ENCODE results near the gene NAA60. TPM values are rescaled to one million over a fixed set of nuclear protein-coding genes. Genes with fewer than 3 reads are reported as not detected.
"Not testable (repeated sequence)": the region's sequence is repeated elsewhere in the genome, so short reads cannot be mapped to it uniquely, and the experiment has no call there.

The NAA60 gene
- polyA plus RNA-seq, 4 donors, result 51.2 to 102 (median 70.4) TPM

- peak; percentile 21 to 24 for DNase-seq
- WGBS, 3 donors, result 30 to 52% (median 36%) methylated on average over 17 of the region's 17 CpGs
Observed at GRCh38 chr16:3490911-3491629, 47.6 kb downstream of the NAA60 start.

DNA sequence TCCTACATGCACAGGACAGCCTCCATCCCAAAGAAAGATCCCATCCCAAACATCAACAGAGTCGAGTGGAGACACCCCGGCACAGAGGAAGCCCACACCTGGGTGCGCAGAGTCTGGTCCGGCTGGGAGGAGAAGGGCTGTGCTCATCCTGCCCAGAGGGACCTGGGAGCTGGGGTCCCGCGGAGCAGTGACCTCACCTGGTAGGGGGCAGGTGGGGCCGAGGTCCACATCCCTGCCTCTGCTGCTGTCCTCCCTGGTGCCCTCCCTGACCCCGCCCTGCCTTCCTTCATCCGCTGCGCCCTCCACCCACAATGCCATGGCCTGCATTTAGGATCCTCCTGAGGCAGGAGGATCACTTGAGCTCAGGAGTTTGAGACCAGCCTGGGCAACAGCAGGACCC is 48.9 kb downstream of the NAA60 start:
- Histone ChIP-seq H3K27me3 (ENCODE audit: control insufficient read depth in 3 of 3, insufficient read depth in 3 of 3, low read length in 3 of 3) (no peaks in the 10 kb centered on the region), H3K4me1 (ENCODE audit: control insufficient read depth in 3 of 3, insufficient read depth in 2 of 3, low read depth in 1 of 3, low read length in 2 of 3) (no peaks in the 10 kb centered on the region), H3K9me3 (ENCODE audit: control insufficient read depth in 2 of 2, insufficient read depth in 1 of 2, low read depth in 1 of 2, low read length in 1 of 2) (no peaks in the 10 kb centered on the region), H3K27ac (ENCODE audit: low read depth in 1 of 3, low read length in 2 of 3) (no peak overlapping the region), H3K36me3 (ENCODE audit: control insufficient read depth in 3 of 3, insufficient read depth in 2 of 3, low read depth in 1 of 3, low read length in 3 of 3) (peaks cover 0 to 10% (median 1%) of the 10 kb centered on the region in 3 donors), H3K4me3 (ENCODE audit: low read depth in 1 of 3, low read length in 3 of 3) (no peak overlapping the region)
- 76 to 87% (median 80%) methylated on average over 10 of the region's 10 CpGs for WGBS, 3 donors
- DNase-seq (no peak), FAIRE-seq (no peak)

More at GRCh38 chr16:3490911-3491629, 47.6 kb downstream of the NAA60 start:
- Histone ChIP-seq H3K4me3 (ENCODE audit: low read depth in 1 of 3, low read length in 3 of 3) (no peak overlapping the region), H3K27me3 (ENCODE audit: control insufficient read depth in 3 of 3, insufficient read depth in 3 of 3, low read length in 3 of 3) (no peaks in the 10 kb centered on the region), H3K4me1 (ENCODE audit: control insufficient read depth in 3 of 3, insufficient read depth in 2 of 3, low read depth in 1 of 3, low read length in 2 of 3) (no peaks in the 10 kb centered on the region), H3K27ac (ENCODE audit: low read depth in 1 of 3, low read length in 2 of 3) (no peak overlapping the region), H3K9me3 (ENCODE audit: control insufficient read depth in 2 of 2, insufficient read depth in 1 of 2, low read depth in 1 of 2, low read length in 1 of 2) (no peaks in the 10 kb centered on the region), H3K36me3 (ENCODE audit: control insufficient read depth in 3 of 3, insufficient read depth in 2 of 3, low read depth in 1 of 3, low read length in 3 of 3) (peaks cover 0 to 23% (median 6%) of the 10 kb centered on the region in 3 donors)
- no peak for FAIRE-seq

GRCh38 chr16:3494386-3494973 is 51.0 kb downstream of the NAA60 start:
- H3K27me3 ChIP-seq (ENCODE audit: control insufficient read depth in 3 of 3, insufficient read depth in 3 of 3, low read length in 3 of 3), result no peaks in the 10 kb centered on the region
- no peak for DNase-seq
- no peak for FAIRE-seq

DNA sequence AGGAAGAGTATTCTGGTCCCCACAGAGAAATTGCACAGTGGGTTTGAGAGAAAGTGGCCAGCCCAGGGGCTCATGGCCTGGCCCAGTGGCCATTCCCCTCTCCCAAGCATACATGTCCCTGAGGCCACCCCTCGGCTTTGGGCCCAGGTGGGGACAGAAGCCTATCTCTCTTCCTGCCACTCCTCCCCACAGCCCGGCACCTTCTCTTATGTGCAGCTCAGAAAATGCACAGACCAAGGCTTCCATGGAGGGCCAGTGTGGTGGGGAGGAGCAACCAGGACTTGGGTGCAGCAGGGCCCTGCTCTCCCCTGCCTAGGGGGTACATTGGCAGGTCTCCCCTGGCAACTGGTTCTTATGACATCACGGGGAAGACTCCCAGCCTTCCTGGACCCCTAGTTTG is 51.7 kb downstream of the NAA60 start, which contains the start of gene C16orf90:
Gene C16orf90 (minus strand): TSS at position 314 of the 400 bp plus-strand sequence. CDS start 68 bp downstream, at position 246.
- FAIRE-seq (no peak), DNase-seq (no peak)
- H3K27ac ChIP-seq (ENCODE audit: low read depth in 1 of 3, low read length in 2 of 3), result no peak within 1 kb of the TSS
- no peaks in the 10 kb centered on the region for H3K9me3 ChIP-seq (ENCODE audit: control insufficient read depth in 2 of 2, insufficient read depth in 1 of 2, low read depth in 1 of 2, low read length in 1 of 2)
- no peaks in the 10 kb centered on the region for H3K36me3 ChIP-seq (ENCODE audit: control insufficient read depth in 3 of 3, insufficient read depth in 2 of 3, low read depth in 1 of 3, low read length in 3 of 3)
- no peaks in the 10 kb centered on the region for H3K4me1 ChIP-seq (ENCODE audit: control insufficient read depth in 3 of 3, insufficient read depth in 2 of 3, low read depth in 1 of 3, low read length in 2 of 3)
- H3K4me3 ChIP-seq (ENCODE audit: low read depth in 1 of 3, low read length in 3 of 3), result no peak within 1 kb of the TSS
- 87 to 92% (median 88%) methylated on average over 3 of the region's 3 CpGs for WGBS, 3 donors
- H3K27me3 ChIP-seq (ENCODE audit: control insufficient read depth in 3 of 3, insufficient read depth in 3 of 3, low read length in 3 of 3), result no peaks in the 10 kb centered on the region

More at GRCh38 chr16:3494386-3494973, 51.0 kb downstream of the NAA60 start:
- H3K27ac ChIP-seq (ENCODE audit: low read depth in 1 of 3, low read length in 2 of 3), result no peak overlapping the region
- H3K4me1 ChIP-seq (ENCODE audit: control insufficient read depth in 3 of 3, insufficient read depth in 2 of 3, low read depth in 1 of 3, low read length in 2 of 3), result no peaks in the 10 kb centered on the region
- H3K36me3 ChIP-seq (ENCODE audit: control insufficient read depth in 3 of 3, insufficient read depth in 2 of 3, low read depth in 1 of 3, low read length in 3 of 3), result no peaks in the 10 kb centered on the region
- WGBS, 3 donors, result 94 to 96% (median 94%) methylated on average over 14 to 16 of the region's 16 CpGs
- no peaks in the 10 kb centered on the region for H3K9me3 ChIP-seq (ENCODE audit: control insufficient read depth in 2 of 2, insufficient read depth in 1 of 2, low read depth in 1 of 2, low read length in 1 of 2)
- H3K4me3 ChIP-seq (ENCODE audit: low read depth in 1 of 3, low read length in 3 of 3), result no peak overlapping the region

- no peaks in the 10 kb centered on the region for H3K9me3 ChIP-seq (ENCODE audit: control insufficient read depth in 2 of 2, insufficient read depth in 1 of 2, low read depth in 1 of 2, low read length in 1 of 2)
- no peak for DNase-seq
- no peak overlapping the region for H3K27ac ChIP-seq (ENCODE audit: low read depth in 1 of 3, low read length in 2 of 3)
- 94 to 96% (median 96%) methylated on average over 30 of the region's 30 CpGs for whole genome bisulfite sequencing, 3 donors
- no peaks in the 10 kb centered on the region for H3K4me1 ChIP-seq (ENCODE audit: control insufficient read depth in 3 of 3, insufficient read depth in 2 of 3, low read depth in 1 of 3, low read length in 2 of 3)
- no peaks in the 10 kb centered on the region for H3K27me3 ChIP-seq (ENCODE audit: control insufficient read depth in 3 of 3, insufficient read depth in 3 of 3, low read length in 3 of 3)
- H3K36me3 ChIP-seq (ENCODE audit: control insufficient read depth in 3 of 3, insufficient read depth in 2 of 3, low read depth in 1 of 3, low read length in 3 of 3), result no peaks in the 10 kb centered on the region
- H3K4me3 ChIP-seq (ENCODE audit: low read depth in 1 of 3, low read length in 3 of 3), result no peak overlapping the region
- no peak for FAIRE-seq
Observed at GRCh38 chr16:3496386-3496785, 52.9 kb downstream of the NAA60 start.

- Histone ChIP-seq H3K4me3 (ENCODE audit: low read depth in 1 of 3, low read length in 3 of 3) (no peak overlapping the region), H3K9me3 (ENCODE audit: control insufficient read depth in 2 of 2, insufficient read depth in 1 of 2, low read depth in 1 of 2, low read length in 1 of 2) (no peaks in the 10 kb centered on the region), H3K27ac (ENCODE audit: low read depth in 1 of 3, low read length in 2 of 3) (no peak overlapping the region), H3K4me1 (ENCODE audit: control insufficient read depth in 3 of 3, insufficient read depth in 2 of 3, low read depth in 1 of 3, low read length in 2 of 3) (peaks cover 0 to 2% (median 2%) of the 10 kb centered on the region in 3 donors), H3K36me3 (ENCODE audit: control insufficient read depth in 3 of 3, insufficient read depth in 2 of 3, low read depth in 1 of 3, low read length in 3 of 3) (no peaks in the 10 kb centered on the region), H3K27me3 (ENCODE audit: control insufficient read depth in 3 of 3, insufficient read depth in 3 of 3, low read length in 3 of 3) (no peaks in the 10 kb centered on the region)
- DNase-seq (no peak), FAIRE-seq (no peak)
- 95 to 97% (median 95%) methylated on average over 4 of the region's 4 CpGs for WGBS, 3 donors
Observed at GRCh38 chr16:3497771-3498170, 54.3 kb downstream of the NAA60 start.

DNA sequence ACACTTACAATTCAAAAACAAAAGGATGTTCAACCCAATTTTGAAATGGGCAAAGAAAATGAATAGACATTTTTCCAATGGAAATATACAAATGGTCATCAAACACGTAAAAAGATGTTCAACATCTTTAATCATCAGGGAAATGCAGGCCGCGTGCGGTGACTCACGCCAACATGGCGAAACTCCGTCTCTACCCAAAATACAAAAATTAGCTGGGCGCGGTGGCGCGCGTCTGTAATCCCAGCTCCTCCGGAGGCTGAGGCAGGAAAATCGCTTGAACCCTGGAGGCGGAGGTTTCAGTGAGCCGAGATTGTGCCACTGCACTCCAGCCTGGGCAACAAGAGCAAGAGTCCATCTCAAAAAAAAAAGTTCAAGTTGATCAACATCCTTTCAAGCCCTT is 55.5 kb downstream of the NAA60 start:
- no peak for DNase-seq

GRCh38 chr16:3501412-3501761 is 57.9 kb downstream of the NAA60 start:
- H3K9me3 ChIP-seq (ENCODE audit: control insufficient read depth in 2 of 2, insufficient read depth in 1 of 2, low read depth in 1 of 2, low read length in 1 of 2); FAIRE-seq; H3K4me1 ChIP-seq (ENCODE audit: control insufficient read depth in 3 of 3, insufficient read depth in 2 of 3, low read depth in 1 of 3, low read length in 2 of 3); DNase-seq; H3K27me3 ChIP-seq (ENCODE audit: control insufficient read depth in 3 of 3, insufficient read depth in 3 of 3, low read length in 3 of 3): not testable (repeated sequence)
- peaks cover 0 to 15% (median 2%) of the 10 kb centered on the region in 3 donors for H3K36me3 ChIP-seq (ENCODE audit: control insufficient read depth in 3 of 3, insufficient read depth in 2 of 3, low read depth in 1 of 3, low read length in 3 of 3)
- peak overlapping the region; percentile 60 to 81 (median 62) for H3K4me3 ChIP-seq (ENCODE audit: low read depth in 1 of 3, low read length in 3 of 3)
- H3K27ac ChIP-seq (ENCODE audit: low read depth in 1 of 3, low read length in 2 of 3), result peak overlapping the region in 1 of 3 donors; percentile 74
- WGBS, 3 donors, result 12 to 20% (median 15%) methylated on average over 24 of the region's 24 CpGs

More for the DNA sequence above, 55.5 kb downstream of the NAA60 start:
- H3K36me3 ChIP-seq (ENCODE audit: control insufficient read depth in 3 of 3, insufficient read depth in 2 of 3, low read depth in 1 of 3, low read length in 3 of 3), result no peaks in the 10 kb centered on the region
- H3K4me3 ChIP-seq (ENCODE audit: low read depth in 1 of 3, low read length in 3 of 3), result no peak overlapping the region
- H3K9me3 ChIP-seq (ENCODE audit: control insufficient read depth in 2 of 2, insufficient read depth in 1 of 2, low read depth in 1 of 2, low read length in 1 of 2), result no peaks in the 10 kb centered on the region
- H3K4me1 ChIP-seq (ENCODE audit: control insufficient read depth in 3 of 3, insufficient read depth in 2 of 3, low read depth in 1 of 3, low read length in 2 of 3), result peaks cover 0 to 2% (median 2%) of the 10 kb centered on the region in 3 donors
- H3K27me3 ChIP-seq (ENCODE audit: control insufficient read depth in 3 of 3, insufficient read depth in 3 of 3, low read length in 3 of 3), result no peaks in the 10 kb centered on the region
- 98% methylated on average over 16 of the region's 16 CpGs for WGBS, 3 donors
- FAIRE-seq, result no peak
- H3K27ac ChIP-seq (ENCODE audit: low read depth in 1 of 3, low read length in 2 of 3), result no peak overlapping the region

All from small intestine (tissue), 7 donors.